Pancreas (tissue), 10 donors: Measurements from ENCODE around the gene WNT11. TPM values are rescaled to one million over a fixed set of nuclear protein-coding genes. Genes with fewer than 3 reads are reported as not detected.

Experiments
- ATAC-seq, 4 donors: fragments of 200-7000 bp; cut with Tn5 transposase; one replicate each; pipeline versions ENCODE4 v1.8.0 to v1.9.1; 2020; ENCODE audit warnings: mild to moderate bottlenecking in 4 of 4, moderate library complexity in 4 of 4
- DNase-seq, 6 donors: peaks; one replicate each; pipeline ENCODE4 v3.0.0-alpha.2; 2020
- FAIRE-seq: peaks from 2 replicates; lab custom pipeline; 2012; peaks lifted over from hg19 to GRCh38; lab: Jason Lieb, UNC
- H3K27ac ChIP-seq, 4 donors: fragments of 200-600 bp; sonication (generic); 1 replicate in 3 of 4; 2 replicates in 1 of 4; pipeline versions ENCODE4 v1.5.0 to v1.8.0; 2020
- H3K27me3 ChIP-seq, 4 donors: fragments of 200-600 bp; one replicate each; pipeline ENCODE4 v1.8.0; 2021
- H3K36me3 ChIP-seq, 3 donors: fragments of 200-600 bp; sonication (generic) in 1 of 3; one replicate each; pipeline versions ENCODE4 v1.5.0 to v1.8.0; 2020 to 2021
- H3K4me1 ChIP-seq, 3 donors: fragments of 200-600 bp; one replicate each; pipeline ENCODE4 v1.8.0; 2021
- H3K4me3 ChIP-seq, 4 donors: fragments of 200-600 bp; sonication (generic) in 2 of 4; one replicate each; pipeline versions ENCODE4 v1.5.0 to v1.8.0; 2020 to 2021
- H3K9me3 ChIP-seq, 4 donors: fragments of 200-600 bp; one replicate each; pipeline ENCODE4 v1.8.0; 2021
- WGBS, 2 donors: extraction: QIAGEN DNeasy Blood & Tissue Kit; methylation state at CpG; one replicate each; pipeline ENCODE4 v1.1.7; 2013; 5-methylcytosine and 5-hydroxymethylcytosine counted together
- intact Hi-C, 3 donors: fragments of 100-400 bp; cut with DNase I; formaldehyde crosslinking; loops; one replicate each; pipeline versions ENCODE4 v1.11.1 to v1.14.2; 2022
- polyA plus RNA-seq, 2 donors: library from polyadenylated mRNA; stranded (reverse); fragments of 200-250 nt; gene quantifications; one replicate each; pipeline ENCODE4 v1.2.3, GENCODE V29; 2013
- total RNA-seq, 6 donors: library from RNA; stranded (reverse); fragmentation: NEBNext Ultra II Directional in 4 of 6; extraction: Animal tissue kit (Norgen Biotek cat#: 25700) in 4 of 6; gene quantifications; one replicate each; pipeline versions ENCODE4 v1.2.1 to v1.2.4, GENCODE V29; 2021 to 2023
- TF ChIP-seq, protein P1 (sequence below), 4 donors: fragments of 200-600 bp; sonication (generic) in 3 of 4; IDR thresholded peaks; one replicate each; pipeline versions ENCODE4 v1.5.0 to v1.8.0; 2021; ENCODE audit warnings: antibody characterized with exemption in 4 of 4
- donor health status: healthy with polysubstance abuse.
- donor health status: DM: no; HTN: no; CAD: no; lungs with moderate emphysema.
- donor health status: DM: no; HTN: no; CAD: no.
- donor health status: control.
- donor health status: control.
- donor health status: Bipolar disorder and iron deficiency.
- donor health status: DM: yes; HTN: yes; CAD: no.
- donor health status: DM: no; HTN: no; CAD: no.
- donor health status: DM: no; HTN: no; CAD: no.
- donor health status: DM: yes; HTN: yes; CAD: no.

Gene WNT11
- total and polyA plus RNA-seq, 8 donors: 2.6 to 30.5 (median 6.2) TPM

DNA sequence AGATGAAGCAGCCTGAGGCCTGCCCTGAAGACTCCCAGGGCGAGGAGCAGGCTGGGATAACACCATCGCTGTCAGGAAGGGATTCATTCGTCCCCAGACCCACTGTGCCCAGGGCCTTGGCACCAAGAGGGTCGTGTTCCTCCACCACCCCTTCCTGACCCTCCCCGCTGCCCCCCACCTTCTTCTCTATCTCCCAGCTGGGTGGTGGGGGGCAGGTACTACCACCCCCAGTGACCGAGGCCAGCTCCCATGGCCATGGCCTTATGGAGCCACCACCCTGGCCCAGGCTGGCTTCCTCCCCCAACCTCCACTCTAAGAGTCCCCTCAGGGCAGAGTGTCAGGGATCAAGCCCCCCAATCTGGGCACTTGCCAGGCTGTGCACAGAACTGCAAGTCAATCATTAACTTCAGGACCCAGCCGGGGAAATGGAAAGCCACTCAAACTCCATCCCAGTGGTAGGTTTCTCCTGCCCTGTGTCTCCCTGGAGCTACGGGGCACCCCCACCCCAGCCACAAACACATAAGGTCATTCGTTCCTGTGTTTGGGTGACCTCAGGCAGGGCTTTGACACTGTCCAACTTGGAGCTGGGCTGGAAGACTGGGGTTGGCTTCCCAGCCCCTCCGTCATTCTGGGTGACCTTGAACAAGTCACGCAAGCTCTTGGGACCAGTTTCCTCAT lies 33.3 kb upstream of the WNT11 start:
- DNase-seq: no peak
- TF ChIP-seq, protein P1, sequence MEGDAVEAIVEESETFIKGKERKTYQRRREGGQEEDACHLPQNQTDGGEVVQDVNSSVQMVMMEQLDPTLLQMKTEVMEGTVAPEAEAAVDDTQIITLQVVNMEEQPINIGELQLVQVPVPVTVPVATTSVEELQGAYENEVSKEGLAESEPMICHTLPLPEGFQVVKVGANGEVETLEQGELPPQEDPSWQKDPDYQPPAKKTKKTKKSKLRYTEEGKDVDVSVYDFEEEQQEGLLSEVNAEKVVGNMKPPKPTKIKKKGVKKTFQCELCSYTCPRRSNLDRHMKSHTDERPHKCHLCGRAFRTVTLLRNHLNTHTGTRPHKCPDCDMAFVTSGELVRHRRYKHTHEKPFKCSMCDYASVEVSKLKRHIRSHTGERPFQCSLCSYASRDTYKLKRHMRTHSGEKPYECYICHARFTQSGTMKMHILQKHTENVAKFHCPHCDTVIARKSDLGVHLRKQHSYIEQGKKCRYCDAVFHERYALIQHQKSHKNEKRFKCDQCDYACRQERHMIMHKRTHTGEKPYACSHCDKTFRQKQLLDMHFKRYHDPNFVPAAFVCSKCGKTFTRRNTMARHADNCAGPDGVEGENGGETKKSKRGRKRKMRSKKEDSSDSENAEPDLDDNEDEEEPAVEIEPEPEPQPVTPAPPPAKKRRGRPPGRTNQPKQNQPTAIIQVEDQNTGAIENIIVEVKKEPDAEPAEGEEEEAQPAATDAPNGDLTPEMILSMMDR (IDR thresholded peaks at IDR 0.05): no peak
- H3K36me3 ChIP-seq: no peaks in the 10 kb centered on the region
- FAIRE-seq: no peak
- no peak overlapping the region for H3K27ac ChIP-seq
- no peak overlapping the region for H3K4me3 ChIP-seq
- no peaks in the 10 kb centered on the region for H3K4me1 ChIP-seq
- intact Hi-C loops: no loop called here
- no peaks in the 10 kb centered on the region for H3K27me3 ChIP-seq
- no peak for ATAC-seq
- 78 to 79% methylated on average over 11 of the region's 11 CpGs for WGBS, 2 donors
- H3K9me3 ChIP-seq: no peaks in the 10 kb centered on the region

DNA sequence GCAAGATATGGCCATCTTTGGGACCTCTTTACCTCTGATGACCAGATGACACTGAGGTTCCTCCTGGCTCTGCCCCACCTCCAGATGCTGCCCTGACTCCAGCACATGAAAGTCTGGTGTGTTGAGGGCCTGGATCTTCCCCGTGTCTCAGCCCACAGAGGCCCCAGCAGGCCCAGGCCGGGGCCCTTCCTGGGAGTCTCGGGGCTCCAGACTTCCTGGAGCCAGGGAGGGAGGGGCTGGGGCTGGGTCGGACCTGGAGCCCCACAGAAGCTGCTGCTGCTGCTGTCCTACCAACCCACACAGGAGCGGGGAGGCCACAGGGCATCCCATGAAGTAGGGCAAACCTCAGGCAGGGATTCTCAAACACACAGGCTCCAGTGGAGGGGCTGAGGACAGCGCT lies 32.2 kb upstream of the WNT11 start:
- Histone ChIP-seq H3K4me1 (no peaks in the 10 kb centered on the region), H3K36me3 (no peaks in the 10 kb centered on the region), H3K4me3 (no peak overlapping the region), H3K9me3 (no peaks in the 10 kb centered on the region), H3K27me3 (no peaks in the 10 kb centered on the region), H3K27ac (no peak overlapping the region)
- intact Hi-C loops: no loop called here
- DNase-seq (no peak), ATAC-seq (no peak), FAIRE-seq (no peak)
- TF ChIP-seq, protein P1 (IDR thresholded peaks at IDR 0.05): no peak
- 71 to 86% methylated on average over 6 of the region's 6 CpGs for WGBS, 2 donors

DNA sequence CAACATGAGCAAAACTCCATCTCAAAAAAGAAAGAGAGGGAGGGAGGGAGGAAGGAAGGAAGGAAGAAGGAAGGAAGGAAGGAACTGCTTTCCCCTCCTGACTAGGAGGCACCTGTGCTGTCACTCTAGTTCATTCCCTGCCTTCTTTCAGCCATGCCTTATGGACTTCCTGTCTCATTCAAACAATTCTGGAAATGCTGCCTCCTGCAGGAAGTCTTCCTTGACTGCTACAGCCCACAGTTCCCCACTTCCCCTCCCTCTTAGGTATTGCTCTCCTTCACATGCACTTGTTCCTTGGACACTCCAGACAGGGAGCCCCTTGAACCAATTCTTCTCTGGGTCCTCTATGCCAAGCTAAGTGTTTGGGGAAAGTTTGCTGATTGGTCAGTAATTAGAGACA lies 31.6 kb upstream of the WNT11 start:
- FAIRE-seq (no peak), ATAC-seq (no peak), DNase-seq (no peak)
- TF ChIP-seq, protein P1 (IDR thresholded peaks at IDR 0.05): no peak
- Histone ChIP-seq H3K9me3 (no peaks in the 10 kb centered on the region), H3K36me3 (no peaks in the 10 kb centered on the region), H3K4me1 (no peaks in the 10 kb centered on the region), H3K27me3 (no peaks in the 10 kb centered on the region), H3K4me3 (no peak overlapping the region), H3K27ac (no peak overlapping the region)
- intact Hi-C loops: no loop called here

DNA sequence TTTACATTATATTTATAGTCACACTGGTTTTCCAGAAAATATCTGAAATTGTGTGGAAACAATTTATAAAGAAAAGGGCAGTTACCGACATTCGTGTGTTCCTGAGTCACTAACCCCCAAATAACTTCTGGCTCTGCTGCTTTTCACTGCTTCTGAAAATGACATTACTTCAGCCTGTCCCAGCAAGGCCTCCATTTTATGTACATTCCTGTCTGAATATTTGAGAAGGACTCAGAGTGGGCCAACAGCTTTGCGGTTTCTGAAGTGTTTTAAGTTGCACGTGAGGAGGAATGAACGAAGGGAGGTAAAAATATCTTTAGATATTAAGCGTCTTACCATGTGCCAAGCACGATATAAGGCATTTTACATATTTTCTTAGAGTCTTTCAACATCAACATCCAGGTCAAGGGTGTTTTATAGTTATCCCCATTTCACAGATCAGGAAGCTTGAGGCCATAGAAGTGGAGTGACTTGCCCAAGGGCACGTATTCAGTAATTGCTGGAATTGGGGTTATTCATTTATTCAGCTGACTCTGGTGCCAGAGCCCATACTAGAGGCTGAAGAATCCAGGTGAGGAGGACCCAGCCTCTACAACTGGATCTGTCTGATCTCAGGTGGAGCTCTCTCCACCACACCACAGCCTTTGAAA lies 30.8 kb upstream of the WNT11 start:
- H3K36me3 ChIP-seq: no peaks in the 10 kb centered on the region
- no peak for ATAC-seq

More for the DNA sequence above, 30.8 kb upstream of the WNT11 start:
- intact Hi-C loops: no loop called here
- FAIRE-seq (no peak), DNase-seq (no peak)
- Histone ChIP-seq H3K27me3 (no peaks in the 10 kb centered on the region), H3K9me3 (no peaks in the 10 kb centered on the region), H3K27ac (no peak overlapping the region), H3K4me3 (peak overlapping the region in 1 of 4 donors; percentile 50), H3K4me1 (no peaks in the 10 kb centered on the region)
- WGBS, 2 donors: 87% methylated on average over 8 of the region's 8 CpGs
- TF ChIP-seq, protein P1 (IDR thresholded peaks at IDR 0.05): no peak
